BE2C (cell line): ENCODE measurements around the gene SMS.

ENCODE experiments used
- DNase-seq: peaks from one replicate; pipeline ENCODE4 v3.0.0-alpha.2; 2020
- H3K27me3 ChIP-seq: fragments of 250-450 bp; sonication (Bioruptor Pico); 2 replicates; pipeline ENCODE4 v1.5.1; 2020; ENCODE audit warnings: mild to moderate bottlenecking
- H3K36me3 ChIP-seq: fragments of 250-450 bp; sonication (Bioruptor Pico); 2 replicates; pipeline ENCODE4 v1.5.1; 2020; ENCODE audit warnings: mild to moderate bottlenecking
- H3K4me1 ChIP-seq: fragments of 250-450 bp; sonication (Bioruptor Pico); 2 replicates; pipeline ENCODE4 v1.5.1; 2020
- H3K4me3 ChIP-seq: 2 replicates; pipeline ENCODE4 v1.5.1; 2011; ENCODE audit warnings: low read depth, low read length
- H3K9me3 ChIP-seq: fragments of 250-450 bp; sonication (Bioruptor Pico); 2 replicates; pipeline ENCODE4 v1.5.1; 2020
- CTCF ChIP-seq: IDR thresholded peaks from 2 replicates; pipeline ENCODE4 v1.5.1; 2012; ENCODE audit warnings: mild to moderate bottlenecking, low read depth, low read length

Gene SMS

GRCh38 chrX:22025751-22026150 lies 85.2 kb downstream of the SMS start:
- Histone ChIP-seq H3K27me3 (no peaks in the 10 kb centered on the region), H3K9me3 (no peaks in the 10 kb centered on the region), H3K36me3 (no peaks in the 10 kb centered on the region), H3K4me3 (no peak overlapping the region), H3K4me1 (no peaks in the 10 kb centered on the region)
- TF ChIP-seq CTCF: no peak
- no peak for DNase-seq

- no peak for DNase-seq
- no peak for TF ChIP-seq CTCF
- H3K27me3 ChIP-seq: no peaks in the 10 kb centered on the region
These were observed 86.2 kb downstream of the SMS start for GRCh38 chrX:22026731-22027130.

GRCh38 chrX:22032084-22032483 lies 91.6 kb downstream of the SMS start, which contains the start of gene PHEX:
Gene PHEX (plus strand): TSS chrX:22032325. CDS start chrX:22033006, 681 bp downstream.
- H3K9me3 ChIP-seq: no peaks in the 10 kb centered on the region
- H3K4me3 ChIP-seq: no peak within 1 kb of the TSS
- no peaks in the 10 kb centered on the region for H3K36me3 ChIP-seq
- TF ChIP-seq CTCF: no peak
- no peaks in the 10 kb centered on the region for H3K27me3 ChIP-seq
- DNase-seq: no peak
- no peaks in the 10 kb centered on the region for H3K4me1 ChIP-seq

More at GRCh38 chrX:22026731-22027130, 86.2 kb downstream of the SMS start:
- Histone ChIP-seq H3K4me1 (no peaks in the 10 kb centered on the region), H3K9me3 (no peaks in the 10 kb centered on the region), H3K36me3 (no peaks in the 10 kb centered on the region), H3K4me3 (no peak overlapping the region)

- TF ChIP-seq CTCF: no peak
- Histone ChIP-seq H3K36me3 (no peaks in the 10 kb centered on the region), H3K27me3 (no peaks in the 10 kb centered on the region), H3K9me3 (no peaks in the 10 kb centered on the region), H3K4me1 (no peaks in the 10 kb centered on the region), H3K4me3 (no peak overlapping the region)
- no peak for DNase-seq
These were observed 92.0 kb downstream of the SMS start for GRCh38 chrX:22032506-22032905.

GRCh38 chrX:22033818-22034217 lies 93.3 kb downstream of the SMS start:
- no peaks in the 10 kb centered on the region for H3K27me3 ChIP-seq
- no peak for DNase-seq
- no peaks in the 10 kb centered on the region for H3K4me1 ChIP-seq
- no peaks in the 10 kb centered on the region for H3K9me3 ChIP-seq
- H3K4me3 ChIP-seq: no peak overlapping the region
- no peak for TF ChIP-seq CTCF
- no peaks in the 10 kb centered on the region for H3K36me3 ChIP-seq

GRCh38 chrX:22035236-22035635 lies 94.7 kb downstream of the SMS start:
- no peak for DNase-seq
- Histone ChIP-seq H3K9me3 (no peaks in the 10 kb centered on the region), H3K36me3 (no peaks in the 10 kb centered on the region), H3K27me3 (no peaks in the 10 kb centered on the region), H3K4me3 (no peak overlapping the region), H3K4me1 (no peaks in the 10 kb centered on the region)
- TF ChIP-seq CTCF: no peak
